ENCODE data around the gene CMAS.

CMAS gene

GRCh38 chr12:22054155-22054554 lies 8.1 kb downstream of the CMAS start:
- no peak overlapping the region for H3K4me3 ChIP-seq (ENCODE audit: control insufficient read depth, low read depth, low read length)
- DNase-seq (ENCODE audit: low read depth), result no peak
- TF ChIP-seq CTCF (conservative IDR thresholded peaks at IDR 0.05; ENCODE audit: control insufficient read depth, insufficient read depth, low read depth, low read length), result no peak

- no peak for TF ChIP-seq CTCF (conservative IDR thresholded peaks at IDR 0.05; ENCODE audit: control insufficient read depth, insufficient read depth, low read depth, low read length)
- H3K4me3 ChIP-seq (ENCODE audit: control insufficient read depth, low read depth, low read length), result no peak overlapping the region
- no peak for DNase-seq (ENCODE audit: low read depth)
Observed at GRCh38 chr12:22056607-22057006, 10.6 kb downstream of the CMAS start.

GRCh38 chr12:22059976-22060647 lies 14.1 kb downstream of the CMAS start:
- no peak overlapping the region for H3K4me3 ChIP-seq (ENCODE audit: control insufficient read depth, low read depth, low read length)
- TF ChIP-seq CTCF (conservative IDR thresholded peaks at IDR 0.05; ENCODE audit: control insufficient read depth, insufficient read depth, low read depth, low read length), result no peak
- DNase-seq (ENCODE audit: low read depth), result peak; percentile 8

- DNase-seq (ENCODE audit: low read depth), result no peak
- no peak overlapping the region for H3K4me3 ChIP-seq (ENCODE audit: control insufficient read depth, low read depth, low read length)
- no peak for TF ChIP-seq CTCF (conservative IDR thresholded peaks at IDR 0.05; ENCODE audit: control insufficient read depth, insufficient read depth, low read depth, low read length)
Observed at GRCh38 chr12:22064968-22065367, 18.9 kb downstream of the CMAS start.

- no peak for DNase-seq (ENCODE audit: low read depth)
- TF ChIP-seq CTCF (conservative IDR thresholded peaks at IDR 0.05; ENCODE audit: control insufficient read depth, insufficient read depth, low read depth, low read length), result no peak
- no peak overlapping the region for H3K4me3 ChIP-seq (ENCODE audit: control insufficient read depth, low read depth, low read length)
Observed at GRCh38 chr12:22066310-22066709, 20.3 kb downstream of the CMAS start.

- DNase-seq (ENCODE audit: low read depth), result no peak
- TF ChIP-seq CTCF (conservative IDR thresholded peaks at IDR 0.05; ENCODE audit: control insufficient read depth, insufficient read depth, low read depth, low read length), result no peak
- H3K4me3 ChIP-seq (ENCODE audit: control insufficient read depth, low read depth, low read length), result no peak overlapping the region
Observed at GRCh38 chr12:22069851-22070250, 23.8 kb downstream of the CMAS start.
